HG02981 (cell line): Measurements from ENCODE around the gene PLLP.

Experiments used
- ATAC-seq: cut with Tn5 transposase; IDR thresholded peaks from one replicate; pipeline ENCODE4 v1.9.1; 2021; ENCODE audit warnings: mild to moderate bottlenecking, moderate library complexity; ENCODE audit not compliant: unreplicated experiment

The PLLP gene

DNA sequence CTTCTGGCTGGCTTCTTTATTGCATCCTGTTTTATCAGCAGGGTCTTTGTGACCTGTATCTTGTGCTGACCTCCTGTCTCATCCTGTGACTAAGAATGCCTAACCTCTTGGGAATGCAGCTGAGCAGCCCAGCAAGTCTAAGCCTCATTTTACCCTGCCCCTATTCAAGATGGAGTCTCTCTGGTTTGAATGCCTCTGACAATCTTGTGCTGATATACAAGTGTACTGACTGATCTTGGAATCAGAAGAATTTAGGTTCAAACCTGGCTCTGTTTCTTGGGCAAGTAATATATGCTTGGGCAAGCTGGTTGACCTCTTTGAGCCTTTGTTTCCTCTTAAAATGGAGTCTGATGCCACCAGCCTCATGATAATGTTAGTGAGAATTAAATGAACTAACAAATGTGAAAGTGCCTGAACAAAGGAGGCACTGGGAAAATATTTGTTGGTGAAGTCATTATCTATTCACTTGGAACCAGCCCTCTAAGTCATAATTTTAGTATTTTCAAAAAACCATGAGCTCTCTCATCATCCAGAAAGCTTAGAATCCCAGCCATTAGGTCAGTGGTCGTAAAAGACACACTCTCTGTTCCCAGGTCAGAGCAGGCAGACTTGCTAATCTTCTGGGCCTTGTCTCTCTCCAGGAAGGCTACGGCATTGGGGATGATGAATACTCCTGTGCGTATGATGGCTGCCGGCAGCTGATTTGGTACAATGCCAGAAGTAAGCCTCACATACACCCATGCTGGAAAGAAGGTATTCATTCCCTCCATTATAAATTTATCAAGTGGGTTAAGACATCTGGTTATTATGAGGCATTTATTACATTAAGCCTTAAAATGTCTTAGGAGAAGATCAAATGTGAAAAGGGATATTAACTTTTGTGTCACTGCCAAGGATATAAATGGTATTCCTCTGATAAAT is 57.5 kb downstream of the PLLP start:
- ATAC-seq = no peak

DNA sequence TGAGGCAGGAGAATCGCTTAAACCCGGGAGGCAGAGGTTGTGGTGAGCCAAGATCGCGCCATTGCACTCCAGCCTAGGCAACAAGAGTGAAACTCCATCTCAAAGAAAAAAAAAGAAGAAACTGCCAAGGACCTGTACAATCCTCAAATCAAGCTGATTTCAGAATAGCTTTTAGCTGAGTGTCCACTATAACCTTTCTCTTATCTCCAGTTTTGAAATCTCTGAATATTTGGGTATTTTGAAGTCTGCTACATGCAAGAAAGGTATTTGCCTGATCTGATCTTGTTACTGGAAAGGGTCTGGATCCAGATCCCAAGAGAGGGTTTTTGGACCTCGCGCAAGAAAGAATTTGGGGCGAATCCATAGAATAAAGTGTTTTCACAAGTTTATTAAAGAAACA is 58.5 kb downstream of the PLLP start:
- ATAC-seq = no peak

DNA sequence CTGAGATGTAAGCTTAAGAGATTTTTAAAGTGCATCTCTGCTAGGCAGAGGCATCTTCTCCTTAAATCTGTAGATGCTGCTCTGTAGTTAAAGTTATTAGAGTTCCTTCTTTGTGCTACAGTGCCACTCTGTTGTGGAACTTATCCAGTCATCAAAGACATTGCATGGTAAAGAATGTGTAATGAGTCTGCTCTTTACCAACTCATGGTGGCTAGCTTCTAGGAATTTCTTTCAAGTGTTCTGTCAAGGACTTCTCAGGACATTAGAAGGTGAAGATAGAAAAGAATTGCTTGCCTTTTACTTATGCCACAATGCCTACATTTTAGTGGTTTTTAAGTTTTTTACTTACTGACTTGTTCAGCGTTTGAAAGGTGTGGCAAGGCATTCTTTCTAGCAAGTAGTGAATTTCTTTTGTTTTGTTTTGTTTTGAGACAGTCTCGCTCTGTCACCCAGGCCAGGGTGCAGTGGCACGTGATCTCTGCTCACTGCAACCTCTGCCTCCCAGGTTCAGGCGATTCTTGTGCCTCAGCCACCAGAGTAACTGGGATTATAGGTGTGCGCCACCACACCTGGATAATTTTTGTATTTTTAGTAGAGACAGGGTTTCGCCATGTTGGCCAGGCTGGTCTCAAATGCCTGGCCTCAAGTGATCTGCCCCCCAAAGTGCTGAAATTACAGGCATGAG is 59.7 kb downstream of the PLLP start:
- ATAC-seq = no peak

DNA sequence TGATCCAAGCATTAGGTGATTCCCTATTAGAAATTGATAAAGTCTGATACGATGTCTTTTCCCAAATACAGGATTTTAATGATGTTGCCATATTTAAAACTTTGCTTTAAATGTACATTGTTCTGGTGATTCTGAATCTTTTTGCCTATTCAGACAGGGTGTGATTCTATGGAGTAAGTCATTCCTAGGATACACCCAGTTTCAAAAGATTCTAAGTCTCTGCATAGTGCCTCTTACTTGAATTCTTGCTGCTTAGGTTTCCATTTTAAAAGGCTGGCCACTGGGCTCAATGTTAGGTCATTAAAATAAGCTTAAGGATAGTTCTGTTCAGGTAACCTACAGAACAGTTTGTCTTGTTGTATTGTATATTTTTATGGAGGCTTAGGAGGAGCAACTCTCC is 61.4 kb downstream of the PLLP start:
- no peak for ATAC-seq

DNA sequence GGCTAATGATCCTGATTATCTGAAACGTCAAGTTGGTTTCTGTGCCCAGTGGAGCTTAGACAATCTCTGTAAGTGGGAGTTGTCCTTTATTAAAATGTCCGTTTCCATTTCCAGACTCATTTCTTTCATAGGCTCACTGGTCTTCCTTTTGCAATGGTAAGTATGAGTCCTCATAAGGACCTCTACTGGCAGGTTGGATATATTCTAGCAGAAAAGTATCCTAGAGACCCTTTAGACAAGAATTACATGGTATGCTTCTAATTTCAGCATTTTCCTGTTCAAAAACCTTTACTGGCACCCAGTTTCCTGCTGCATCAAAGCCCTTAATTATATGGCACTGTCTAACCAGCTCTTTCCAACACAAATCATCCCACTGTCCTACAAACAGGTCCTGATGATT is 67.5 kb downstream of the PLLP start:
- no peak for ATAC-seq

DNA sequence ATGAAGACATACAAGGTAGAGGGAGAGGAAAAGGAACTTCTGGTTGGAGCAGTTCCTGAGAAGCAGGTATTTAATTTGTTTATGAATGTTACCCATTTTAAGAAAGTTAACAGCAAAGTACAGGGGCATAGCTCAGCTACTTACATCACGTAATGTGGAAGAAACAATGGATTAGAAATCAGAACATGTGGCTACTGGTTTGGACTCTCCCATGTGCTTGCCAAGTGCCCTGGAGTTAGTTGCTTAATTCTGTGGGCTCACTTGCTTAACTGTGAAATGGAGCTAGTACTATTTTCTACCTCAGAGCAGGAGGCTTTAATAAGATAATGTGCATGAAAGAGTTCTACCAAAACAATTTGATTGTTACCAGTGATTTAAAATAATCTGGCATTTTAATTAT is 71.0 kb downstream of the PLLP start:
- no peak for ATAC-seq

DNA sequence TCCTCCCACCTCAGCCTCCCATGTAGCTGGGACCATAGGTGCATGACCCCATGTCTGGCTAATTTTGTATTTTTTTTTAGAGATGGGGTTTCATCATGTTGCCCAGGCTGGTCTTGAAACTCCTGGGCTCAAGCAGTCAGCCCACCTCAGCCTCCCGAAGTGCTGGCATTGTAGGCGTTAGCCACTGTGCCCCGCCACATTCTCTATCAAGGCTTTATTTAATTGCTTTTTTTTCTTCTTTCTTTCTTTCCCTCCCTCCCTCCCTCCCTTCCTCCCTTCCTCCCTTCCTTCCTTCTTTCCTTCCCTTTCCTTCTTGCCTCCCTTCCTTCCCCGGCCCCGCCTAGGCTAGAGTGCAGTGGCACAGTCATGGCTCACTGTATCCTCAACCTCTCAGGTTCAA is 74.7 kb downstream of the PLLP start:
- ATAC-seq = no peak

DNA sequence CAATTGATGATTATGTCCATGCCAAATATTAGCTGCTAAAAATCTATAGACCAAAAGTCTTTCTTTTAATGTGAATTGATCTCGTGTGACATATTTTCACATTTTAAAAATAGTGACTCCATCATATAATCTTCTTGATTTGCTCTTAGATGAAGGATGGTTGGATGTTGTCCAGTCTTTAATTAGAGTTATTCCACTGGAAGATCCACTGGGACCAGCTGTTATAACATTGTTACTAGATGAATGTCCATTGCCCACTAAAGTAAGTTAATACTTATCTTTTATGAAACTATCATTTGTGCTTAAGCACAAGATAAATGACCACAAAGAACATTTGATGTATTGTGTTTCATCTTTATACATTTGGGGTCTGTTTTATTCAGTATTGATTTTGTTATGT is 75.5 kb downstream of the PLLP start:
- ATAC-seq = no peak
